HepG2 (cell line): ENCODE data around the gene SUPT6H. TPM values are rescaled to one million over a fixed set of nuclear protein-coding genes. Genes with fewer than 3 reads are reported as not detected.

Experiments used
- CBX5 ChIP-seq: sonication (generic); formaldehyde crosslinking; IDR thresholded peaks from 2 replicates; pipeline ENCODE4 v1.4.0; 2020; ENCODE audit warnings: missing genetic modification reagents, borderline replicate concordance
- MBD4 ChIP-seq: IDR thresholded peaks from 2 replicates; pipeline ENCODE4 v1.6.1; 2012; ENCODE audit warnings: low read length, inconsistent platforms, borderline replicate concordance
- SRSF4 ChIP-seq: fragments of 200-400 bp; formaldehyde crosslinking; IDR thresholded peaks from one replicate; pipeline ENCODE4 v1.6.1; 2018; ENCODE audit warnings: mild to moderate bottlenecking, low read depth, low read length, moderate library complexity; ENCODE audit not compliant: poor library complexity, severe bottlenecking
- YEATS4 ChIP-seq: sonication (generic); formaldehyde crosslinking; IDR thresholded peaks from 2 replicates; pipeline ENCODE4 v1.4.0; 2020; ENCODE audit warnings: missing genetic modification reagents, borderline replicate concordance
- ZBTB7B ChIP-seq: sonication (generic); formaldehyde crosslinking; IDR thresholded peaks from 2 replicates; pipeline ENCODE4 v1.4.0; 2020; ENCODE audit warnings: missing genetic modification reagents
- ZC3H13 ChIP-seq: sonication (generic); formaldehyde crosslinking; IDR thresholded peaks from 2 replicates; pipeline ENCODE4 v1.8.1; 2023; ENCODE audit warnings: mild to moderate bottlenecking, missing genetic modification reagents, moderate library complexity
- ZNF101 ChIP-seq: sonication (generic); formaldehyde crosslinking; IDR thresholded peaks from 2 replicates; pipeline ENCODE4 v1.4.0; 2020; ENCODE audit warnings: mild to moderate bottlenecking, low read depth, missing genetic modification reagents, borderline replicate concordance
- ZNF3 ChIP-seq: IDR thresholded peaks from 2 replicates; pipeline ENCODE4 v1.7.0; 2017; ENCODE audit warnings: inconsistent platforms
- ZNF619 ChIP-seq: sonication (generic); formaldehyde crosslinking; IDR thresholded peaks from 2 replicates; pipeline ENCODE4 v1.4.0; 2020; ENCODE audit warnings: mild to moderate bottlenecking, missing genetic modification reagents
- polyA plus RNA-seq, 8 experiments: library from polyadenylated mRNA; depleted of rRNA in 3 of 8; stranded (reverse) in 7 of 8; unstranded in 1 of 8; fragments of >200 nt; fragmentation: Illumina TruSeq in 4 of 8; extraction: Trizol in 4 of 8; gene quantifications; 2 replicates each; pipeline versions ENCODE4 v1.2.1 to v1.2.3, GENCODE V29; 2011 to 2016; ENCODE audit warnings: low read depth in 4 of 8, missing spikeins in 1 of 8, mixed read lengths in 1 of 8; ENCODE audit not compliant: insufficient read depth in 1 of 8
- total RNA-seq, 5 experiments: library from RNA; depleted of rRNA; stranded (reverse); fragments of >200 nt; fragmentation: Illumina TruSeq; extraction: Trizol; gene quantifications; 2 replicates each; pipeline ENCODE4 v1.2.3, GENCODE V29; 2016; ENCODE audit warnings: low read depth in 1 of 5
- TF ChIP-seq, protein P1 (sequence below): sonication (generic); formaldehyde crosslinking; IDR thresholded peaks from 2 replicates; pipeline ENCODE4 v1.8.1; 2023; ENCODE audit warnings: missing genetic modification reagents, inconsistent platforms, borderline replicate concordance
- TF ChIP-seq, protein P2 (sequence below): fragments of 450-650 bp; IDR thresholded peaks from 2 replicates; pipeline ENCODE4 v1.6.1; 2017; ENCODE audit warnings: mild to moderate bottlenecking
- TF ChIP-seq, protein P3 (sequence below): IDR thresholded peaks from 2 replicates; pipeline ENCODE4 v1.4.0; 2020; ENCODE audit warnings: mild to moderate bottlenecking, missing genetic modification reagents
- TF ChIP-seq, protein P4 (sequence below): sonication (generic); formaldehyde crosslinking; IDR thresholded peaks from 2 replicates; pipeline ENCODE4 v1.5.1; 2020; ENCODE audit warnings: missing genetic modification reagents, mild to moderate bottlenecking, borderline replicate concordance
- TF ChIP-seq, protein P5 (sequence below): sonication (generic); formaldehyde crosslinking; IDR thresholded peaks from 2 replicates; pipeline ENCODE4 v1.4.0; 2020; ENCODE audit warnings: missing genetic modification reagents, borderline replicate concordance

Gene SUPT6H
- total and polyA plus RNA-seq, 2 of the 13 experiments (the other 11 are each of a cell fraction or from before 2014, with no cell fraction given): 32.7 to 39.9 TPM

DNA sequence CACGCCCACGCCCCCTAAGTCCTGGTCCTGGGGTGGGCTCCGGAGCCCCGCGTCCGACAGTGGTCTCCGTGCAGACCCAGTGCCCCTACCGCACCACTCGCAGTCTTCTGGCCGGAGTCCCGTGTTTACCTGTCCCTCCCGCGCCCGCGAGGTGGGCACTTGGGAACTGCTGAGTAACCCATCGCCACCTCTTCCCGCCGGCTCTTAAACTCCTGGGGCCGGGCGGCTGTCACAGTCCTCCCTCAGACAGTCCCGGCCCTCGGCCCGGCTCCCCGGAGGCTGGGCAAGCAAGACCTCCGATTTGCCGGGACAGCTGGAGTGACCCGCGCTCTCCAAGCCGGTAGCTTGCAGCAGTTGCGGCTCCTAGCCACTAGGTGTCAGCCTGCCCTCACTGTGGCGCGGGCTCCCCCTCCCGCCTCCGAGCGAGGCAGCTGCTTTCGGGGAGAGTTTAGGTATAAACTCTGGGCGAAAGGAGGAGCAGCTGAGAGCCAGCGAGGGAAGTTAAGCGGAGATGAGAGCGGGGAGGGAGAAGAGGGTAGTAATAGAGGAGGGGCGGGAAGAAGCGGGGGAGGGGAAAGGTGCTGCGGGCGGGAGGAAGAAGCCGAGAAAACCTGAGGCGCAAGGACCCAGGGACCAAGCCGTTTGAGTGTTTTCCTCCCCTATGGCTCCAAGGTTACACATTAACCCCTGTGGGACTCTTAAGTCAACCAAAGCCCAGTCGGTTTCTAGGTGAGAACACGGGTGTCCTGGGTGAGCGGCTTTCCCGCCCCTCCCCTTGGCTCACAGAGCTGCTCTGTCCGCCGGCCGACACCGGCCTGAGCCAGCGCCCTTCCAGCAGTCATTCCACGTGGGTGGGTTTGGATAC lies 64.9 kb downstream of the SUPT6H start (continued):
- TF ChIP-seq, protein P1, sequence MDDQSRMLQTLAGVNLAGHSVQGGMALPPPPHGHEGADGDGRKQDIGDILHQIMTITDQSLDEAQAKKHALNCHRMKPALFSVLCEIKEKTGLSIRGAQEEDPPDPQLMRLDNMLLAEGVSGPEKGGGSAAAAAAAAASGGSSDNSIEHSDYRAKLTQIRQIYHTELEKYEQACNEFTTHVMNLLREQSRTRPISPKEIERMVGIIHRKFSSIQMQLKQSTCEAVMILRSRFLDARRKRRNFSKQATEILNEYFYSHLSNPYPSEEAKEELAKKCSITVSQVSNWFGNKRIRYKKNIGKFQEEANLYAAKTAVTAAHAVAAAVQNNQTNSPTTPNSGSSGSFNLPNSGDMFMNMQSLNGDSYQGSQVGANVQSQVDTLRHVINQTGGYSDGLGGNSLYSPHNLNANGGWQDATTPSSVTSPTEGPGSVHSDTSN: no peak
- peak; percentile 61; the same call in 1 of the 2 replicates for TF ChIP-seq ZNF619 (CRISPR knock-in tag)
- TF ChIP-seq, protein P2, sequence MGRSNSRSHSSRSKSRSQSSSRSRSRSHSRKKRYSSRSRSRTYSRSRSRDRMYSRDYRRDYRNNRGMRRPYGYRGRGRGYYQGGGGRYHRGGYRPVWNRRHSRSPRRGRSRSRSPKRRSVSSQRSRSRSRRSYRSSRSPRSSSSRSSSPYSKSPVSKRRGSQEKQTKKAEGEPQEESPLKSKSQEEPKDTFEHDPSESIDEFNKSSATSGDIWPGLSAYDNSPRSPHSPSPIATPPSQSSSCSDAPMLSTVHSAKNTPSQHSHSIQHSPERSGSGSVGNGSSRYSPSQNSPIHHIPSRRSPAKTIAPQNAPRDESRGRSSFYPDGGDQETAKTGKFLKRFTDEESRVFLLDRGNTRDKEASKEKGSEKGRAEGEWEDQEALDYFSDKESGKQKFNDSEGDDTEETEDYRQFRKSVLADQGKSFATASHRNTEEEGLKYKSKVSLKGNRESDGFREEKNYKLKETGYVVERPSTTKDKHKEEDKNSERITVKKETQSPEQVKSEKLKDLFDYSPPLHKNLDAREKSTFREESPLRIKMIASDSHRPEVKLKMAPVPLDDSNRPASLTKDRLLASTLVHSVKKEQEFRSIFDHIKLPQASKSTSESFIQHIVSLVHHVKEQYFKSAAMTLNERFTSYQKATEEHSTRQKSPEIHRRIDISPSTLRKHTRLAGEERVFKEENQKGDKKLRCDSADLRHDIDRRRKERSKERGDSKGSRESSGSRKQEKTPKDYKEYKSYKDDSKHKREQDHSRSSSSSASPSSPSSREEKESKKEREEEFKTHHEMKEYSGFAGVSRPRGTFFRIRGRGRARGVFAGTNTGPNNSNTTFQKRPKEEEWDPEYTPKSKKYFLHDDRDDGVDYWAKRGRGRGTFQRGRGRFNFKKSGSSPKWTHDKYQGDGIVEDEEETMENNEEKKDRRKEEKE: no peak
- 0 out of 2 replicates have a peak, but pooled peaks have one; percentile 51 for TF ChIP-seq CBX5 (CRISPR knock-in tag)
- peak; percentile 57; the same call in 1 of the 2 replicates for TF ChIP-seq YEATS4 (CRISPR knock-in tag)
- no peak for TF ChIP-seq ZNF3 (CRISPR knock-in tag)
- TF ChIP-seq, protein P3, sequence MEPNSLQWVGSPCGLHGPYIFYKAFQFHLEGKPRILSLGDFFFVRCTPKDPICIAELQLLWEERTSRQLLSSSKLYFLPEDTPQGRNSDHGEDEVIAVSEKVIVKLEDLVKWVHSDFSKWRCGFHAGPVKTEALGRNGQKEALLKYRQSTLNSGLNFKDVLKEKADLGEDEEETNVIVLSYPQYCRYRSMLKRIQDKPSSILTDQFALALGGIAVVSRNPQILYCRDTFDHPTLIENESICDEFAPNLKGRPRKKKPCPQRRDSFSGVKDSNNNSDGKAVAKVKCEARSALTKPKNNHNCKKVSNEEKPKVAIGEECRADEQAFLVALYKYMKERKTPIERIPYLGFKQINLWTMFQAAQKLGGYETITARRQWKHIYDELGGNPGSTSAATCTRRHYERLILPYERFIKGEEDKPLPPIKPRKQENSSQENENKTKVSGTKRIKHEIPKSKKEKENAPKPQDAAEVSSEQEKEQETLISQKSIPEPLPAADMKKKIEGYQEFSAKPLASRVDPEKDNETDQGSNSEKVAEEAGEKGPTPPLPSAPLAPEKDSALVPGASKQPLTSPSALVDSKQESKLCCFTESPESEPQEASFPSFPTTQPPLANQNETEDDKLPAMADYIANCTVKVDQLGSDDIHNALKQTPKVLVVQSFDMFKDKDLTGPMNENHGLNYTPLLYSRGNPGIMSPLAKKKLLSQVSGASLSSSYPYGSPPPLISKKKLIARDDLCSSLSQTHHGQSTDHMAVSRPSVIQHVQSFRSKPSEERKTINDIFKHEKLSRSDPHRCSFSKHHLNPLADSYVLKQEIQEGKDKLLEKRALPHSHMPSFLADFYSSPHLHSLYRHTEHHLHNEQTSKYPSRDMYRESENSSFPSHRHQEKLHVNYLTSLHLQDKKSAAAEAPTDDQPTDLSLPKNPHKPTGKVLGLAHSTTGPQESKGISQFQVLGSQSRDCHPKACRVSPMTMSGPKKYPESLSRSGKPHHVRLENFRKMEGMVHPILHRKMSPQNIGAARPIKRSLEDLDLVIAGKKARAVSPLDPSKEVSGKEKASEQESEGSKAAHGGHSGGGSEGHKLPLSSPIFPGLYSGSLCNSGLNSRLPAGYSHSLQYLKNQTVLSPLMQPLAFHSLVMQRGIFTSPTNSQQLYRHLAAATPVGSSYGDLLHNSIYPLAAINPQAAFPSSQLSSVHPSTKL: no peak; the same call in 1 of the 2 replicates
- no peak for TF ChIP-seq ZNF101
- peak; percentile 25 for TF ChIP-seq ZBTB7B (CRISPR knock-in tag)
- TF ChIP-seq ZC3H13 (CRISPR knock-in tag): no peak; the same call in 1 of the 2 replicates
- TF ChIP-seq, protein P4, sequence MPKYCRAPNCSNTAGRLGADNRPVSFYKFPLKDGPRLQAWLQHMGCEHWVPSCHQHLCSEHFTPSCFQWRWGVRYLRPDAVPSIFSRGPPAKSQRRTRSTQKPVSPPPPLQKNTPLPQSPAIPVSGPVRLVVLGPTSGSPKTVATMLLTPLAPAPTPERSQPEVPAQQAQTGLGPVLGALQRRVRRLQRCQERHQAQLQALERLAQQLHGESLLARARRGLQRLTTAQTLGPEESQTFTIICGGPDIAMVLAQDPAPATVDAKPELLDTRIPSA: no peak; the same call in 1 of the 2 replicates
- TF ChIP-seq MBD4: no peak
- TF ChIP-seq SRSF4: no peak
- TF ChIP-seq, protein P5, sequence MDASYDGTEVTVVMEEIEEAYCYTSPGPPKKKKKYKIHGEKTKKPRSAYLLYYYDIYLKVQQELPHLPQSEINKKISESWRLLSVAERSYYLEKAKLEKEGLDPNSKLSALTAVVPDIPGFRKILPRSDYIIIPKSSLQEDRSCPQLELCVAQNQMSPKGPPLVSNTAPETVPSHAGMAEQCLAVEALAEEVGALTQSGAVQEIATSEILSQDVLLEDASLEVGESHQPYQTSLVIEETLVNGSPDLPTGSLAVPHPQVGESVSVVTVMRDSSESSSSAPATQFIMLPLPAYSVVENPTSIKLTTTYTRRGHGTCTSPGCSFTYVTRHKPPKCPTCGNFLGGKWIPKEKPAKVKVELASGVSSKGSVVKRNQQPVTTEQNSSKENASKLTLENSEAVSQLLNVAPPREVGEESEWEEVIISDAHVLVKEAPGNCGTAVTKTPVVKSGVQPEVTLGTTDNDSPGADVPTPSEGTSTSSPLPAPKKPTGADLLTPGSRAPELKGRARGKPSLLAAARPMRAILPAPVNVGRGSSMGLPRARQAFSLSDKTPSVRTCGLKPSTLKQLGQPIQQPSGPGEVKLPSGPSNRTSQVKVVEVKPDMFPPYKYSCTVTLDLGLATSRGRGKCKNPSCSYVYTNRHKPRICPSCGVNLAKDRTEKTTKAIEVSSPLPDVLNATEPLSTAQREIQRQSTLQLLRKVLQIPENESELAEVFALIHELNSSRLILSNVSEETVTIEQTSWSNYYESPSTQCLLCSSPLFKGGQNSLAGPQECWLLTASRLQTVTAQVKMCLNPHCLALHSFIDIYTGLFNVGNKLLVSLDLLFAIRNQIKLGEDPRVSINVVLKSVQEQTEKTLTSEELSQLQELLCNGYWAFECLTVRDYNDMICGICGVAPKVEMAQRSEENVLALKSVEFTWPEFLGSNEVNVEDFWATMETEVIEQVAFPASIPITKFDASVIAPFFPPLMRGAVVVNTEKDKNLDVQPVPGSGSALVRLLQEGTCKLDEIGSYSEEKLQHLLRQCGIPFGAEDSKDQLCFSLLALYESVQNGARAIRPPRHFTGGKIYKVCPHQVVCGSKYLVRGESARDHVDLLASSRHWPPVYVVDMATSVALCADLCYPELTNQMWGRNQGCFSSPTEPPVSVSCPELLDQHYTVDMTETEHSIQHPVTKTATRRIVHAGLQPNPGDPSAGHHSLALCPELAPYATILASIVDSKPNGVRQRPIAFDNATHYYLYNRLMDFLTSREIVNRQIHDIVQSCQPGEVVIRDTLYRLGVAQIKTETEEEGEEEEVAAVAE: no peak
